GM18858 (cell line): ENCODE data around the gene USH1C.

Experiments
- ATAC-seq: cut with Tn5 transposase; IDR thresholded peaks from one replicate; pipeline ENCODE4 v1.9.1; 2021; ENCODE audit not compliant: unreplicated experiment

USH1C gene

GRCh38 chr11:17508791-17509190, 35.4 kb downstream of the USH1C start:
- no peak for ATAC-seq

- no peak for ATAC-seq
These were observed 35.9 kb downstream of the USH1C start for GRCh38 chr11:17508306-17508705.

GRCh38 chr11:17507773-17508172, 36.4 kb downstream of the USH1C start:
- ATAC-seq: no peak

GRCh38 chr11:17506942-17507341, 37.3 kb downstream of the USH1C start:
- ATAC-seq: no peak

- no peak for ATAC-seq
These were observed 37.9 kb downstream of the USH1C start for GRCh38 chr11:17506314-17506713.

GRCh38 chr11:17505146-17505545, 39.1 kb downstream of the USH1C start:
- ATAC-seq: no peak

- no peak for ATAC-seq
These were observed 39.7 kb downstream of the USH1C start for GRCh38 chr11:17504330-17505107.

GRCh38 chr11:17502630-17503029, 41.6 kb downstream of the USH1C start:
- ATAC-seq: no peak

GRCh38 chr11:17500673-17501072, 43.5 kb downstream of the USH1C start:
- ATAC-seq: no peak

- ATAC-seq: no peak
These were observed 45.7 kb downstream of the USH1C start for GRCh38 chr11:17498475-17498874.

- ATAC-seq: no peak
These were observed 46.2 kb downstream of the USH1C start for GRCh38 chr11:17498058-17498457.

- no peak for ATAC-seq
These were observed 47.8 kb downstream of the USH1C start for GRCh38 chr11:17496406-17496805.

- ATAC-seq: no peak
These were observed 50.2 kb downstream of the USH1C start for GRCh38 chr11:17494019-17494418.

GRCh38 chr11:17490938-17491337, 53.3 kb downstream of the USH1C start:
- ATAC-seq: no peak

GRCh38 chr11:17490232-17490631, 54.0 kb downstream of the USH1C start:
- no peak for ATAC-seq

GRCh38 chr11:17489751-17490150, 54.5 kb downstream of the USH1C start:
- ATAC-seq: no peak

GRCh38 chr11:17488563-17488962, 55.7 kb downstream of the USH1C start:
- ATAC-seq: no peak

GRCh38 chr11:17486646-17487045, 57.6 kb downstream of the USH1C start:
- ATAC-seq: no peak

- no peak for ATAC-seq
These were observed 60.7 kb downstream of the USH1C start for GRCh38 chr11:17483505-17483904.

GRCh38 chr11:17481905-17482304, 62.3 kb downstream of the USH1C start:
- ATAC-seq: no peak

GRCh38 chr11:17479284-17480214, 64.7 kb downstream of the USH1C start:
- ATAC-seq: no peak

GRCh38 chr11:17478070-17478469, 66.1 kb downstream of the USH1C start:
- ATAC-seq: no peak
